ENCODE results near the gene ZNF709. TPM values are rescaled to one million over a fixed set of nuclear protein-coding genes. Genes with fewer than 3 reads are reported as not detected.
A peak's percentile ranks its signal among the peaks of the same experiment; 100 is the strongest.
"Not testable (repeated sequence)": the region's sequence is repeated elsewhere in the genome, so short reads cannot be mapped to it uniquely, and the experiment has no call there.

The ZNF709 gene
- total RNA-seq, 4 donors from 2014 or later = 7.6 to 9.4 (median 8.7) TPM

- H3K9me3 ChIP-seq = no peaks in the 10 kb centered on the region
- WGBS, 2 donors = 14 to 17% methylated on average over 7 to 9 of the region's 35 CpGs
- no peaks in the 10 kb centered on the region for H3K4me1 ChIP-seq
- TF ChIP-seq POLR2A (IDR thresholded peaks at IDR 0.05) = no peak
- TF ChIP-seq, protein P1, sequence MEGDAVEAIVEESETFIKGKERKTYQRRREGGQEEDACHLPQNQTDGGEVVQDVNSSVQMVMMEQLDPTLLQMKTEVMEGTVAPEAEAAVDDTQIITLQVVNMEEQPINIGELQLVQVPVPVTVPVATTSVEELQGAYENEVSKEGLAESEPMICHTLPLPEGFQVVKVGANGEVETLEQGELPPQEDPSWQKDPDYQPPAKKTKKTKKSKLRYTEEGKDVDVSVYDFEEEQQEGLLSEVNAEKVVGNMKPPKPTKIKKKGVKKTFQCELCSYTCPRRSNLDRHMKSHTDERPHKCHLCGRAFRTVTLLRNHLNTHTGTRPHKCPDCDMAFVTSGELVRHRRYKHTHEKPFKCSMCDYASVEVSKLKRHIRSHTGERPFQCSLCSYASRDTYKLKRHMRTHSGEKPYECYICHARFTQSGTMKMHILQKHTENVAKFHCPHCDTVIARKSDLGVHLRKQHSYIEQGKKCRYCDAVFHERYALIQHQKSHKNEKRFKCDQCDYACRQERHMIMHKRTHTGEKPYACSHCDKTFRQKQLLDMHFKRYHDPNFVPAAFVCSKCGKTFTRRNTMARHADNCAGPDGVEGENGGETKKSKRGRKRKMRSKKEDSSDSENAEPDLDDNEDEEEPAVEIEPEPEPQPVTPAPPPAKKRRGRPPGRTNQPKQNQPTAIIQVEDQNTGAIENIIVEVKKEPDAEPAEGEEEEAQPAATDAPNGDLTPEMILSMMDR (IDR thresholded peaks at IDR 0.05) = peak in 3 of 6 experiments; percentile 22 to 35 (median 27)
- H3K27ac ChIP-seq = no peak overlapping the region
- intact Hi-C loops (cut with DNase I) = no loop called here
- peak; percentile 53 to 62 for DNase-seq
- H3K27me3 ChIP-seq = no peaks in the 10 kb centered on the region
- no peak overlapping the region for H3K4me3 ChIP-seq (replicated peaks in 1 of 3)
- no peaks in the 10 kb centered on the region for H3K36me3 ChIP-seq
Observed at GRCh38 chr19:12513531-12514061, 29.0 kb upstream of the ZNF709 start.

DNA sequence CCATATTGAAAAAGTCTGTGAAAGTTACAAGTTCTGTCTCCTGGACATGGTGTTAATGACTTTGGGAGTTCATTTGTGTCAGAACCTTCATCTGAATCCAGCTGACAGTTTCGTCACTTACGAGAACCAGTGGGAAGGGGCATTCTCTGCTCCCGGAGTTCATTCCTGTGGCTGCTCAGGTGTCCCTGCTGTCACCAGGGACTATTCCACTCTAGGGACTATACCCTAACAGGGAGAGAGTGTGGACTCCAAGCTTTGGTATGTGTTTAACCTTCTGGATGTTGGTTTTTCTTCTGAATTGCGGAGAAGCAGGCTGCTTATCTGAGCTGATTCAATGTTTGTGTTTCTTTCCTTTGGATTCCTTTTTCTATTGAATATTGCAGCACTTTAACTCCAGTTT, 12.4 kb upstream of the ZNF709 start:
- 84 to 86% methylated on average over 4 of the region's 4 CpGs for WGBS, 2 donors
- DNase-seq = no peak
- Histone ChIP-seq H3K36me3 (no peaks in the 10 kb centered on the region), H3K9me3 (no peaks in the 10 kb centered on the region), H3K4me1 (peaks cover 0 to 4% of the 10 kb centered on the region in 2 donors), H3K27me3 (no peaks in the 10 kb centered on the region), H3K27ac (no peak overlapping the region), H3K4me3 (replicated peaks in 1 of 3) (no peak overlapping the region)
- TF ChIP-seq, protein P1 (IDR thresholded peaks at IDR 0.05) = no peak
- no peak for TF ChIP-seq POLR2A (IDR thresholded peaks at IDR 0.05)
- intact Hi-C loops (cut with DNase I) = no loop called here

DNA sequence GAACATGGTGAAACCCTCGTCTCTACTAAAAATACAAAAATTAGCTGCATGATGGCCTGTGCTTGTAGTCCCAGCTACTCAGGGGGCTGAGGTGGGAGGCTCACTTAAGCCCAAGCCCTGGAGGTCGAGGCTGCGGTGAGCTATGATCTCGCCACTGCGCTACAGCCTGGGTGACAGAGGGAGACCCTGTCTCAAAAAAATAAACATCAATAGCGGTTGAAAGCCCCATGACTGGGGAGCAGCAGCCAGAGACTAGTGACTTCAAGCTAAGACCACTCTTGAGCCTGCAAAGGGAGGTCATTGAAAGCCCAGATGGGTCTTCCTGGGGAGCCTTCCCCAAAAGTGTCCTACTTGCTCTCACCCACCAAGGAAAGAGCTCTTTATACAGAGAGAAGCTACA, 11.9 kb upstream of the ZNF709 start:
- Histone ChIP-seq H3K4me1 (peaks cover 0 to 4% of the 10 kb centered on the region in 2 donors), H3K27ac (no peak overlapping the region), H3K36me3 (no peaks in the 10 kb centered on the region), H3K27me3 (no peaks in the 10 kb centered on the region), H3K9me3 (no peaks in the 10 kb centered on the region), H3K4me3 (replicated peaks in 1 of 3) (no peak overlapping the region)
- intact Hi-C loops (cut with DNase I) = no loop called here
- 87 to 93% methylated on average over 6 of the region's 6 CpGs for WGBS, 2 donors
- TF ChIP-seq POLR2A (IDR thresholded peaks at IDR 0.05) = no peak
- TF ChIP-seq, protein P1 (IDR thresholded peaks at IDR 0.05) = no peak
- no peak for DNase-seq

DNA sequence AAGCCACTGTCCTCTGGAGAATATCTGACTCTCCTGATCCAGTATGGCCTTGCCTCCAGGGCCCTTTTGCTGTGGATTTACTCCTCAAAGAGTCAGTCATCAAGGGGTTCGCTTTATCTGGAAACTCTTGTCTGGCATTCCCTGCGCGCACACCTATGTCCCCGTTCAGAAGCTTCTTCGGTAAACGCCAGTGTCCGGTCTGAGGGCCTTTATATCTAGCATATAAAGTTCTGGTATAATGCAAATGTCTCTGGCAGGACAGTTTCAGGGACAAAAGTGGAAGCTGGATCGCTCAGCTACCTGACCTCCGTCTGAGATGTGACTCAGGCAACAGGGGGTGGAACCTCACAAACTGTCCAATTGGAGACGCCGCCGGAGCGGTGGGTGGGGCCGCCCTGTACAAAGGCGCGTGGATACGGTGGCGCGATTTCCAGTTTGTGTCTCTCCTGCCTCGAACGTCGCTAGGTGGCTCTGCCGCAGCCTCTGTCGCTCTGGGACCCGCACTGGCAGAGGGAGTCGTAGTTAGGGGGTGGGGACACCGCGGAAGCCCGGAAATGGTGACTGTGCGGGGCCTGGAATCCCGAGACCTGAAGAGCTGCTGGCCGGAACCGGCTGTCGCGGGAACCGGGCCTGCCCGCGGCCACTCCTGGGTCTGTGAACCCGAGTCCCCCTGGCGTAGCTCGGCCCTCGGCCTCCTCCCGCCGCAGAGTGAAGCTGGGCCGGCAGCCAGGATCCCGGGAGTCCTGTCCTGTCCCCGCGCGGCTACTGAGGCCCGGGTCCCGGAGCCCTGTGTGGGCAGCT, 10.6 kb upstream of the ZNF709 start:
- intact Hi-C loops (cut with DNase I) = no loop called here
- peak in 1 of 2 donors; percentile 91 for TF ChIP-seq POLR2A (IDR thresholded peaks at IDR 0.05)
- TF ChIP-seq, protein P1 (IDR thresholded peaks at IDR 0.05) = peak in 5 of 6 experiments; percentile 14 to 48 (median 43)
- Histone ChIP-seq H3K9me3 (no peaks in the 10 kb centered on the region), H3K27ac (peak overlapping the region; percentile 65 to 78 (median 74)), H3K4me3 (replicated peaks in 1 of 3) (peak overlapping the region; percentile 41 to 60 (median 53)), H3K4me1 (peaks cover 0 to 4% of the 10 kb centered on the region in 2 donors), H3K27me3 (no peaks in the 10 kb centered on the region), H3K36me3 (no peaks in the 10 kb centered on the region)
- 3 to 4% methylated on average over 23 to 36 of the region's 51 CpGs for WGBS, 2 donors
- DNase-seq = peak; percentile 97 to 98

GRCh38 chr19:12494260-12494860, 9.7 kb upstream of the ZNF709 start:
- no peak for TF ChIP-seq POLR2A (IDR thresholded peaks at IDR 0.05)
- TF ChIP-seq, protein P1 (IDR thresholded peaks at IDR 0.05) = no peak
- DNase-seq = no peak
- WGBS, 2 donors = 96 to 97% methylated on average over 3 of the region's 3 CpGs
- H3K27ac ChIP-seq = peak overlapping the region in 1 of 3 donors; percentile 78
- H3K27me3 ChIP-seq = no peaks in the 10 kb centered on the region
- intact Hi-C loops (cut with DNase I) = no loop called here
- peaks cover 0 to 4% of the 10 kb centered on the region in 2 donors for H3K4me1 ChIP-seq
- H3K36me3 ChIP-seq = no peaks in the 10 kb centered on the region
- H3K9me3 ChIP-seq = no peaks in the 10 kb centered on the region
- no peak overlapping the region for H3K4me3 ChIP-seq (replicated peaks in 1 of 3)

GRCh38 chr19:12486265-12486783, 1.7 kb upstream of the ZNF709 start:
- H3K27me3 ChIP-seq; H3K9me3 ChIP-seq; DNase-seq; H3K4me3 ChIP-seq (replicated peaks in 1 of 3); intact Hi-C loops (cut with DNase I); H3K36me3 ChIP-seq; H3K27ac ChIP-seq: not testable (repeated sequence)
- WGBS, 2 donors = 90 to 93% methylated on average over 1 of the region's 1 CpG
- H3K4me1 ChIP-seq = peaks cover 17 to 20% of the 10 kb centered on the region in 2 donors

Data from thyroid gland (tissue), 4 donors.